MM.1S (cell line): Measurements from ENCODE around the gene PFKFB1.

Source experiments
- EZH2 ChIP-seq: fragments of 300-600 bp; sonication (generic); optimal IDR thresholded peaks from 2 replicates; pipeline ENCODE3; 2017; ENCODE audit warnings: low read depth, mild to moderate bottlenecking, antibody characterized with exemption, low read length, mixed read lengths
- TF ChIP-seq, protein P1 (sequence below): fragments of 300-600 bp; sonication (generic); IDR thresholded peaks from 2 replicates; pipeline ENCODE4 v1.5.1; 2016; ENCODE audit warnings: antibody characterized with exemption, low read length, mixed read lengths

DNA sequence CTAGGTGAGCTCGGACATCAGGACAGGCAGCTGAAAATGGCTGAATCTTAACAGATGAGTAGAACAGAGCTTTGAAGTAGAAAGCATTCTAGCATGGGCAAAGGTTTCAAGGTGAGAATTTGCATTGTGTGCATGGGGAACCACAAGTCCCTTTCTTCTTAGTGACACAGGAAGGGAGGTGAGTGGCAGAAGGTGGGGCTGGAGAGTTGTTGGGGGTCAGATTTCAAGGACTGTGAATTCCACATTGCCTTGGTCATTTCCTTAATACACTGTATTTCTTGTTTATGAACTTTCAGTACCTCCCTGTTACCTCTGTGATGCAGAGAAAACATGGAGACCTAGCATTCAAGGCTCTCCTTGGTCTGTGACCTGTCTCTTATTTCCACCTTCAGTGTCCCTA is 10.2 kb upstream of the PFKFB1 start:
- TF ChIP-seq, protein P1, sequence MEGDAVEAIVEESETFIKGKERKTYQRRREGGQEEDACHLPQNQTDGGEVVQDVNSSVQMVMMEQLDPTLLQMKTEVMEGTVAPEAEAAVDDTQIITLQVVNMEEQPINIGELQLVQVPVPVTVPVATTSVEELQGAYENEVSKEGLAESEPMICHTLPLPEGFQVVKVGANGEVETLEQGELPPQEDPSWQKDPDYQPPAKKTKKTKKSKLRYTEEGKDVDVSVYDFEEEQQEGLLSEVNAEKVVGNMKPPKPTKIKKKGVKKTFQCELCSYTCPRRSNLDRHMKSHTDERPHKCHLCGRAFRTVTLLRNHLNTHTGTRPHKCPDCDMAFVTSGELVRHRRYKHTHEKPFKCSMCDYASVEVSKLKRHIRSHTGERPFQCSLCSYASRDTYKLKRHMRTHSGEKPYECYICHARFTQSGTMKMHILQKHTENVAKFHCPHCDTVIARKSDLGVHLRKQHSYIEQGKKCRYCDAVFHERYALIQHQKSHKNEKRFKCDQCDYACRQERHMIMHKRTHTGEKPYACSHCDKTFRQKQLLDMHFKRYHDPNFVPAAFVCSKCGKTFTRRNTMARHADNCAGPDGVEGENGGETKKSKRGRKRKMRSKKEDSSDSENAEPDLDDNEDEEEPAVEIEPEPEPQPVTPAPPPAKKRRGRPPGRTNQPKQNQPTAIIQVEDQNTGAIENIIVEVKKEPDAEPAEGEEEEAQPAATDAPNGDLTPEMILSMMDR: no peak
- no peak for TF ChIP-seq EZH2
